Ramos (cell line): Measurements from ENCODE around the gene STAB2.

Source experiments
- in situ Hi-C: fragments of 300-500 bp; cut with MboI; formaldehyde crosslinking; loops from one replicate; pipeline ENCODE4 v1.14.3; 2022; ENCODE audit warnings: low sequenced_read_pairs; ENCODE audit not compliant: unreplicated experiment

STAB2 gene

DNA sequence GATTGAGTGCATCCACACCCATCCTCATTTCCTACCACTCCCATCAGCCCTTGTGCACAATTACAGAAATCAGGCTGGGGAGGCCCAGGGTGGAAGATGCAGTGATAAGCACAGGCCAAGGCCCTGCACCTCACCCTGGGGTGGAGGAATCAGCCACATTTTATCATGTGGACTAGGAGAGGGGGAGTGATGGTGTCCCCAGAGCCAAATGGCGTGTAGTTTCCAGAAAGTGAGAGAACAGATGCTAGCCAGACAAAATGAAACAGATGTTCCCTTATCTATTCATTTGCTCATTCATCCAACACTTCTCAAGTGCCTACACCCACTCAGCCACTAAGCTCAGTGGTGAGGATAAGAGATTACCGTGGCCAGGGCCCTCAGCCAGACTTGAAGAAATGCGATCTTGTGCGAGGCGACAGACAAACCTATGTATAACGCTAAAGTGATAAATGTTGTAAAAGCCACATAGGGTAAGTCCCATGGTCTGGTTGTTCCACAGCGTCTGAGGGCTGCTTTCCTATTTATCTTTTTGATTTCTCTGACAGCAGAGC is 93.6 kb downstream of the STAB2 start:
- in situ Hi-C loops = no loop called here

DNA sequence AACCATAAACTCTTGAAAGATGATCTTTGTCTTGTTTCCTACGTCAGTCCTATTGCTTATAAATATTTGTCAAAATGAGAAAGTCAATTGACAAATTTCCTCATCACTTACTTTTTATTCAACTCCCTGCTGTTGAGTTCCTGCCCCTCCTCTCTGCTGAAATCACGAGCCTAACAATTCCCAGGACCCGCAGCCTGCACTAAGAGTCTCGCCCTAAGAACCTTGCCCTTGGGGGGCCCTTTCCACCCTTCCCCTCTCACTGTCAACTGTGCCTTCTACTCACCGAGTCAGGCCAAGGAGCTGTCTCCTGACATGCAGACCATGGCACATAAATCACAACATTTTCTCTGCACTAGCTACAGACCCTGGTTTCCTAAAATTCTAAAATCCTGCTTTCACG is 99.0 kb downstream of the STAB2 start:
- in situ Hi-C loops = no loop called here

DNA sequence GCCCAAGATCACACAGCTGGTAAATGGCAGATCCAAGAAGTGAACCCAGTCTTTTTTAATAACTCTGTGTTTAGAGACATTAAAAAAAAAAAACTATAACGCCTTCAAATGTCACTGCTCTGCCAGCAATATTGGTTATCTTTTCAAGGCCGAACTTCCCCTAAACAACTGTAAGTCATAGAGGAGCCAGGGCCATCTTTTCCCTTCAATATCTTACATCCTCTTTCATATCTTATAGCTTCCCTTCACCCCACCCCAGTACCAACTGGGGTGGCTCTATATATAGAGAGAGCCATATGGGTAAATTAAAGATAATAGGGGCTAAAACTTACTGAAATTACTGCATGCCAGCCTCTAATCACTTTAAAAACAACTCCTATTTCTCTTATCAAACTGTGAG is 100.2 kb downstream of the STAB2 start:
- in situ Hi-C loops = no loop called here

DNA sequence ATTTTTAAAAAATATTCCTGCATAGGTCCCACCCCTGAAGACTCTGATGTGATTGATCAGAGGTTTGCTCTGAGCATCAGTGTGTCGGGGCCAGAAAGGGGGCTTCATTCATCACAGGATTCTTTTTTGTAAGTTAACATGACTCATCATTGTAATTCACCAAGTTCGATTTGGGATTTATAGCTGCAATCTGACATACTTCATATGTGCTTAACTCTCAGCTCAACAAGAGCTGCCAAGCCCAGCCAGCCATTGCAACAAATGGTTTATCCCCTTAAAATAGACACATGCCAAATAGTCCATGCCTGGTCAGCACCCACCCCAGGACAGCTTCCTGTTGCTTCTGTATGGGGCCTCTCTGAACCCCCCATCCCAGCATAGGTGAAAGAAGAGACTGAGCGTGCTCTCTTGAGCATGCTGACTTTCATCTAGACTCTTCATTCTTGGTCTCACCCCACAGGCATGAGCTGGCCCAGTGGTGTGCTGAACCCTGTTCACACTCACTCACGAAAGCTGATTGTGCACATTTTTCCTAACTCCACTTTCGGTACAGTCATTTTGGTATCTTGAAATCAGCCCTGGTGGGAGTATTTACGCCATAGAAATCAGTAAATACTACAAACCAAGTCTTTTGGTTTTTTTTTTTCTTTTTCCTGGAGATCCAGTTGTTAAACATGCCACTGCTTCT is 101.4 kb downstream of the STAB2 start:
- in situ Hi-C loops = no loop called here

DNA sequence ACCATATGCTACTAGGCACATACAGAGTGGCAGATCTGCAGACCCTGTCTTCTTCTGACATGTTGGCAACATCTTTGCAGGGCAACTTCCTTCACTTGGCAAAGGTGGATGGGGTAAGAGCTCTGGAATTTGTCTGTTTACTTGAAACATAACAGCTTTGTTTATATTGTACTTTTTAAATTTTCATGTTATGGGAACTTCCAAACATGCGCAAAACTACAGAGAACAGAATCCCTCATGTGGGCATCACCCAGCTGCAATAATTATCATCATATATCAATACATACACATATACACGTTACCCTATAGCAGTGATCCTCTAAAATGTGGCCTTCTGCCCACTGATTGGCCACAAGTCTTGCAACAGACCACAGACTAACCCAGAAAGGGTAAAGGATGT is 103.4 kb downstream of the STAB2 start:
- in situ Hi-C loops = no loop called here

DNA sequence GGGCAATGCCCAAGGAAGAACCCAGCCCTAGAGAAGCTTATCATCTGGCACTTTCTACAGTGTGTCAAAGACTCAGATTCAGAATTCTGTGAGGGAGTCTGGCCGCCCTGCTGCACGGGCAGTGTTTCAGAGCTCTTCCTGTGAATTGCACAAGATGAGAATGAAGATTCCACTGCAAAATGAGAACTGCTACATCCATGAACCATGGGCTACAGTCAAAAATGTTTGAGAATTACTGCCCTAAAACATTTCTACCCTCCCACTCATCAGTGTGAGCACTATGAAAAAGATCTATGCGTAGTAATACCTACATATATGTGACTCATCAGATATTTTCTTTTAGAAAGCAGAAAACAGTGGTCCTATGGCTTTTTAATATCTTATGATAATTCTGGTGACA is 104.0 kb downstream of the STAB2 start:
- in situ Hi-C loops = no loop called here

DNA sequence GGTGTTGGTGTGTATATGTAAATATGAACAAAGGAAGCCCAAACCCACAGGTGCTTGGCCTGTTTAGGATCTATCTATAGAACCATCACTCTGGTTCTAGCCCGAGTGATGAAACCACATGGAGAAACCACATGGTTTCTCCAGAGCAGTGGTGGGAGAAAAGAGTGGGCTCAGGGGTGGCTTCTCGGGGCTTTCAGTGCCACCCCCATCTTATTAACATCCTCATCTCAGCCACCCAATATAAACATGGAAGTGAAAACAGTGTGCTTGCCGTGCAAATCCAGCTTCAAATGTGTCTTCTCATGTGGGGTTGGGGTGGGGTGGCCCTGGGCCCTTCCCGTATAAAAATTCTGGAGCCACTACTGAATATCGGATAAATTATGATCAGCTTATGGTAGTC is 109.0 kb downstream of the STAB2 start:
- in situ Hi-C loops = no loop called here

DNA sequence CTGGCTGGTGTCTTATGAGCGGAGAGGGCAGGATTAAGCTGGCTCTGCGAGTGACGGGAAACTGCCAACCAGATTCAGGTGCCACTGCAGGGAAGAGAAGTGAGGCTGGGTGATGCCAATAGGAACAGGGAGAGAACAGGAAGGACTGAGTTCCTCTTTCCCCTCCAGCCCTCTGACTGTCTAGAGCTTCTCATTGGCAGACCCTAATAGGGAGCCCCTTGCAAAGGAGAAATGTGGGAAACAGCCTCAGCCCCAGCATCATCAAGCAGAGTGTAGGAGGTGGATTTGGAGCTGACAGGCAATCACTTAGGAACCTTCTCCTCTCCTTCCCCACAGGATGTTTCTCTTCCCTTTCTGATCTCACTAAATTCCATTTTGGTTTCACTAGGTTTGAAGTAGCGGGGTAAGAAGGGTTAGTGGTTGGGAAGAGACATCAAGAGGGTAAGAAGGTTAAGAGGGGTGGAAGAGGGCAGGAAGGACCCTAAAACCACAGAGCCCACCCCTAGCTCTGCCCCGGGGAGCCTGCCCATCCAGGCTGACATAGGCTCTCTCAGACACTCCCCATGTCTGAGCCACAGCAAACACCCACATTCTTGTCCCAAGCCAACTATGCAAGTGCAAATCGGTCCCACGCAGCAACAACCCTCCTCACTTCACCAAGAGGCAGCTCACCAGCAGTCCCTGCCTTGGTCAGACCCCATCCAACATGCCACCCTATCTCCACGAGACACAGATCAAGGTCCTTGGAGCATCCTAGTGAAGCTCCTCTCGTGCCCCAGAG is 111.1 kb downstream of the STAB2 start:
- in situ Hi-C loops = no loop called here

DNA sequence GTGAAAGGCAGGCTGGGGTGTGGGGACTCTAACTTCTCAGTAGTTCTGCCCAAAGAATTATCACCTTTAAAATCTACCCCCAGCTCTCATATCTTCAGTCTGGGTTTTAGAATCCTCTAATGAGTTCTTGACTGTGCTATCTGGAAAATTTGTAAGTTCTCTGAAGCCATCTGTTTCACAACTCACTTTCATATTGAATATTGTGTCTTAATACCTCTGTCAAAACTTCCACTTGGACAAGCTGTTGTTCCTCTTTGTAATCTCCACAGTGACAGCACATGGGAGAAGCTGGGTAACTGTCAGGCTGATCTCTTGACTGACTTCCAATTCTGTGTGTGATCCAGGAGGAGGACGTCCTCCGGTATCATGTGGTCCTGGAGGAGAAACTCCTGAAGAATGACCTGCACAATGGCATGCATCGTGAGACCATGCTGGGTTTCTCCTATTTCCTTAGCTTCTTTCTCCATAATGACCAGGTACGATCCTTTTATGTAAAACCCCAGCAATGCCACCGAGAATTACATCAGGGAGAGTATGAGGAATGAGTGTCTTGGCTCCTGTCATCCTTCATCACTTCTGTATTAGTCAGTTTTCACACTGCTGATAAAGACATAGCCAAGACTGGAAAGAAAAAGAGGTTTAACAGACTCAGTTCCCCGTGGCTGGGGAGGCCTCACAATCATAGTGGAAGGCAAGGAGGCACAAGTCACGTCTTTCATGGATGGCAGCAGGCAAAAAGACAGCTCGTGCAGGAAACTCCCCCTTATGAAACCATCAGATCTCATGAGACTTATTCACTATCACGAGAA is 111.9 kb downstream of the STAB2 start:
- in situ Hi-C loops = no loop called here

DNA sequence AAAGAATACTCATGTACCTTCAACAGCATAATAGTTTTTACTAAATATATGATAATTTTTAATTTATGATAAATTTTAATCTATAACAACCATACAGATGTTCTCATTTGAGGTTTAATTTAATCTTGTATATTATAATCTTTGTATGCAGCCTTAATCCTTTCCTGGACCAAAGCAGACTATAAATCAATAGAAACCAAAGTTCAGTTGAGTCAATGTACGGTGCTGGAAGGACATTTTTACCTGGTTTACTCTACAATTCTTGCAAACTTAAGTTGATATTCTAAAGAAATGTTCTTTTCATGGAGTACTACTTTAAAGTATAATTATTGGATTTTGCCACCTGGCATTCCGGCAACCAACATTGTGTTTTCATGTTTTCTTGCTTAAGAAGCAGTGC is 118.0 kb downstream of the STAB2 start:
- in situ Hi-C loops = no loop called here

DNA sequence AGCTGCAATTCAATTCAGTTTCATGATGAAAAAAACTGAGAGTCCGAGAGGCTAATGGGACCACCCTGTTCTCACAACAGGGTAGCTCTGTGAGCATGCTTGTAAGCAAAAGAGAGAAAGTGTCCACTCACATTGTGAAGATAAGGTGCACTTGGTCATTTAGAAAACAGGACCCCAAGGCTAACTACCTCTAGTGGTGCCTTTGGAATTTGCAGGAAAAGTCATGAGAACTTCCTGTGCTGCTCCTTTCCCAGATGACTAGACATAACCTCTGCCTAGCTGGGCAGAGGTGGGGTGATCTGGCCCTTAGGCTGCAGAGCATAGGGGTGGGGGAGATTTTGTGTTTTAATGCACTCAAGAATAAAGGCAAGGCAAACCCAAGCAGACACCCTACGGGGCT is 118.9 kb downstream of the STAB2 start:
- in situ Hi-C loops = no loop called here

DNA sequence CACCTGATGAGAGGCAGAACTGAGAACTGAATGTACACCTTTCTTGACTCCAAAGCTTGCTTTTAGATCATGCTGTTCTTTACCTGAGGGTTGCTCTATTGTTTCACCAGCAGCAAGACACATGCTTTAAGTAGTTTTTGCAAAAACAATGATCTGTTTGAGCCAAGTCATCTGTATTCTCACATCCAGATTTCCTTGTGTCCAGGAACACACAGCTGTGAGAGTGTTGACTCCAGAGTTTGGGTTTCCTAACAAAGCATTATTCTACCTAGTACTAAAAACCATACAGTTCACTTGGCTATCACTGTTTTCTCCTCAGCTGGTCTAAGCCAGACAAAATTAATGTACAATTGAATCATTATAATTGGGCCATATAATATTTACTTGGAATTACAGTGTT is 120.4 kb downstream of the STAB2 start:
- in situ Hi-C loops = no loop called here

DNA sequence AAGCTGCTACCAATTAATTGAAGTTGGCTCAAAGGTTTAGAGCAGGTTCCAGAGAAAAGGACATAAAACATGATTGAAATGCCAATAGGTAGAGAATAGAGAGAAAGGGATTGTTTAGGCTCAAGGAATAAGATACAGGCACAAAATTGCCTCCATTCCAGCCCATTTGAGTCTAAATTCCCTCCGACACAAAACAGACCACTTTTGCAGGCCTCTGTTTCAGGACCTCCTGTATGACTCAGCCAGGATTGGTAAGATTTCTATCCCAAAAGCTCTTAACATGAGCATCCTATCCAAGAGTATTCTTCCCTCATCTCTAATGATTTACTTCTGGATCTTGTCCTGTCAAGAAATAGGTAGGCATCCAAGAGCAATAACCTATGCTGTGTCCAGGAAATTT is 123.5 kb downstream of the STAB2 start:
- in situ Hi-C loops = no loop called here

DNA sequence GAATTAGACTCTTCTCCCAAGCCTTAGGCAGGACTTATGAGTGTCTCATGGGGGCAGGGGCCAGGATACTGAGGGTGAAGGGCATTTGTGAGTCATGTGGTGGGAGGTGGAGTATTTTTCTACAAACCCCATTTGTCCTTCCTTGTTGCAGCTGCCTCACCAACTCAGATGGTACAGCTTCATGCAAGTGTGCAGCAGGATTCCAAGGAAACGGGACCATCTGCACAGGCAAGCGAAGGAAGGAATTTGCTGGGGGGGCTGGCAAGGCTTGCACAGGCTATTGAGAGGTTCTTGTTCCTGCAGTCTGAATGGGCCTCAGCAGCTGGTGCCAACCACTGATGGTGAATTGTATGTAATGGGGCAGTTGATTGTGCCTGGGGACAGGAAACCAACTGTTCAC is 125.1 kb downstream of the STAB2 start:
- in situ Hi-C loops = no loop called here

DNA sequence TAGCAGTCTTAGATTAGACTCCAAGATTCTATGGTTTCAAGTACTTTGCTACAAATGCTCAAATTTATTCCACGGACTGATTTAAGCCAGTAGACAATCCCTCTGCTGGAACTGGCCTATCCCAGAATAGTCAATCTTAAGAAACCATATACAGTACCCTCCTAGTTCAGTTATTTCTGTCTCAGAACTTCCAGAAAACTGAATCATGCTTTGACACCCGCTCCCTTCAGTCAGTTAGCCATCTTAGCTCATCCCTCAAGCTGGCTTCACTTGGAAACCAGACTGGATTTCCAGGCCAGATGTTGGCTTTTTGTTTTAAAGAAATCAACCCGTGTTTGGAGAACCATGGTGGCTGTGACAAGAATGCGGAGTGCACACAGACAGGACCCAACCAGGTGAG is 128.4 kb downstream of the STAB2 start:
- in situ Hi-C loops = no loop called here

DNA sequence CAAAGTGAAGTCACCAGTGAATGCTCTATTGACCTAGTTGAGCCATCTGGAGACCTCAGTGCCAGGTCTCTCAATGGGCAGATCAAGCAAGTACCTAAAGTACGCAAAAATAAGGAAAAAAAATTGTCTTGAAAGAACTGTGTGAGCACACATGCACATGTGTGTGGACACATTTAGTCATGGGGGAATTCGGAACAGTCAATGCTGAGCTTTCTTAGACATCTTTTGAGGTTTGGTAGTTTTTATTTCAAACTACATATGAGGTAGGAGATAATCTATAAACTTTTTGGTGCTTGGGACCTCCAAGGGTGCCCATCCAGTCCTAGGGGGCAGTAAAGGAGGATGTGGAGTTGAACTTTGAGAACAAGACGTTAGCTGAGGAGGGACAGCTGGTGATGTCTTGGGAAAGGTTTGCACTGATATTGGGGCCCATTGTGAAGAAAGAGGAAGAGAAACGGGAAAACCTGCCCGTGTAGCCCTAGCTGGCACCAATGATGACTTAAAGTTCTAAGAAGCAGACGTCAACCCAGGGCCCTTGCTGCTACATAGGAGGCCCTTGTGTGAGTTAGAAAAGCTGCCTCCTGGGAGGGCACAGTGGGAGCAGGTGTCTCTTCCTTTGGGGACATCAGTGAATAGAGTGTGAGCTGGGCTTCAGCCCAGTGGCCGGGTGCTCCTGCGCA is 129.6 kb downstream of the STAB2 start:
- in situ Hi-C loops = no loop called here

DNA sequence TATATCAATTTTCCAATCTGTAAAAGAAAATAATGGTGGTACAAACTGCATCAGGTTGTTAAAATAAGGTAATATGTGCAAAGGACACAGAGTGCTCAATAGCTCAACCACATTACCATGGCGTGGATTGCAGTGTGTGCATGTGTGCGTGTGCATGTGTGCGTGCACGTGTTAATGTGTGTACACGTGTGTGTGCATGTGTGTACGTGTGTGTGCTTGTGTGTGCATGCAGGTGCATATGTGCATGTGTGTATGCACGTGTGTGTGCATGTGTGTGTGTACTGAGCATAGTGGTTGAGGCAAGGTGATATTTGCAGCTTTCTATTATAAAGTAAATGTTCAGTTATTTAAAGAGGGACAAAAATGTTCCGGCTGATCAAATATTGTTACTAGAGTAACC is 138.3 kb downstream of the STAB2 start:
- in situ Hi-C loops = no loop called here

DNA sequence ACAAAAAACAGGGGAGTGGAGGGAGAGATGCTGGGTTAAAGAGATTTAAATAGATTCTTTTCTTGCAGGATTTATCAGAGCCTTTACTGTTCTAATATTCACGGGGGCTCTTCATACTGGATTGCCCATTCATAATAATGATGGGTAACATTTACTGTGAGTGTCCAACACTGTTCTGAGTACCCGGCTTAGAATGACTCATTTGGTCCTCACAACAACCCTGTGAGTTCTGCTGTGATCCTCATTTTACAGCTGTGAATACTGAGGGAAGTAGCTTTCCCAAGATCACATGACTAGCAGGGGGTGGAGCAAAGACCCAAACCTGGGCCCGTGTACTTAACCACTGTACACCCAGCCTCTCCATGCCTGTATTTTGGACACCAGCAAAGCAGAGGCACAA is 140.6 kb downstream of the STAB2 start:
- in situ Hi-C loops = no loop called here

DNA sequence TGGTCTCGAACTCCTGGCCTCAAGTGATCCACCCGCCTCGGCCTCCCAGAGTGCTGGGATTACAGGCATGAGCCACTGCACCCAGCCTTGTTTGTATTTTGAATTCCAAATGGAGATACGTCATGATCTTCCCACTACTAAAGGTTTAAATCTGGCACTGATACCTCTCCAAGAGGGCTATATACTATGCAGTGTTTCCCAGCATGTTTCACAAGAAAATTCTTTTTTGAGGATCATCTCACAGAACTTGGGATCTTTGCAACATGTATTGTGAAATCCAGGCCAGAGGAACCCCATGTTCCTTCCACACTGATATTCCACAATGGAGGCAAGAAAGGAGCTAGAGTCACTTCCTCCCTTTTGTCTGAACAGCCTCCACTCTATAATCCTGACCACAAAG is 141.2 kb downstream of the STAB2 start:
- in situ Hi-C loops = no loop called here

DNA sequence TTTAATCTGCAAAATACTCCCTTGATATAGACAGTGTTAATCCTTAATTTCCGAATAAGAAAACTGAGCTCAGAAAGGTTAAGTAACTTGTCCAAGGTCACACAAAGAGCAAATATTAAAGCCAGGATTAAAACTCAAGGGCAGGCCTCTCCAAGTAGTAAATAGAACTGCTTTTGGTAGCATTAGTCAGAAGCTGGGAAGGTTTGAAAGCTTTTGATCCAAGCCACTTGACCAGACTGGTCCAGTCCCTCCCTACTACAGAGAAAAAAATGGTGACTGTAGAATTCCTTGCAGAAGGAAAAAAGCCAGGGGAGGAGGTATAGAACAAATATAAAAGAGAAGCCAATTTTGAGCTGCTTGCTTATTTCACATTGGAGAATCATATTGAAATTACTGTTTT is 142.4 kb downstream of the STAB2 start:
- in situ Hi-C loops = no loop called here
